ENCODE data around the gene KLK3.
"Not testable (repeated sequence)": the region's sequence is repeated elsewhere in the genome, so short reads cannot be mapped to it uniquely, and the experiment has no call there.

Gene KLK3

DNA sequence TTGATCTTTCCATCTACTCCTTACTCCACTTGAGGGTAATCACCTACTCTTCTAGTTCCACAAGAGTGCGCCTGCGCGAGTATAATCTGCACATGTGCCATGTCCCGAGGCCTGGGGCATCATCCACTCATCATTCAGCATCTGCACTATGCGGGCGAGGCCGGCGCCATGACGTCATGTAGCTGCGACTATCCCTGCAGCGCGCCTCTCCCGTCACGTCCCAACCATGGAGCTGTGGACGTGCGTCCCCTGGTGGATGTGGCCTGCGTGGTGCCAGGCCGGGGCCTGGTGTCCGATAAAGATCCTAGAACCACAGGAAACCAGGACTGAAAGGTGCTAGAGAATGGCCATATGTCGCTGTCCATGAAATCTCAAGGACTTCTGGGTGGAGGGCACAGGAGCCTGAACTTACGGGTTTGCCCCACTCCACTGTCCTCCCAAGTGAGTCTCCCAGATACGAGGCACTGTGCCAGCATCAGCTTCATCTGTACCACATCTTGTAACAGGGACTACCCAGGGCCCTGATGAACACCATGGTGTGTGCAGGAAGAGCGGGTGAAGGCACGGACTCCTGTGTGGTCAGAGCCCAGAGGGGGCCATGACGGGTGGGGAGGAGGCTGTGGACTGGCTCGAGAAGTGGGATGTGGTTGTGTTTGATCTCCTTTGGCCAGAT is 15.8 kb downstream of the KLK3 start:
- no peak for DNase-seq

DNA sequence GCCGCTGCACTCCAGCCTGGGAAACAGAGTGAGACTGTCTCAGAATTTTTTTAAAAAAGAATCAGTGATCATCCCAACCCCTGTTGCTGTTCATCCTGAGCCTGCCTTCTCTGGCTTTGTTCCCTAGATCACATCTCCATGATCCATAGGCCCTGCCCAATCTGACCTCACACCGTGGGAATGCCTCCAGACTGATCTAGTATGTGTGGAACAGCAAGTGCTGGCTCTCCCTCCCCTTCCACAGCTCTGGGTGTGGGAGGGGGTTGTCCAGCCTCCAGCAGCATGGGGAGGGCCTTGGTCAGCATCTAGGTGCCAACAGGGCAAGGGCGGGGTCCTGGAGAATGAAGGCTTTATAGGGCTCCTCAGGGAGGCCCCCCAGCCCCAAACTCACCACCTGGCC is 18.3 kb downstream of the KLK3 start, which contains the start of gene KLK2:
TSS of gene KLK2 (plus strand) at position 384 of the 400 bp plus-strand sequence. CDS start 35 bp downstream, outside the sequence.
- no peak for DNase-seq

DNA sequence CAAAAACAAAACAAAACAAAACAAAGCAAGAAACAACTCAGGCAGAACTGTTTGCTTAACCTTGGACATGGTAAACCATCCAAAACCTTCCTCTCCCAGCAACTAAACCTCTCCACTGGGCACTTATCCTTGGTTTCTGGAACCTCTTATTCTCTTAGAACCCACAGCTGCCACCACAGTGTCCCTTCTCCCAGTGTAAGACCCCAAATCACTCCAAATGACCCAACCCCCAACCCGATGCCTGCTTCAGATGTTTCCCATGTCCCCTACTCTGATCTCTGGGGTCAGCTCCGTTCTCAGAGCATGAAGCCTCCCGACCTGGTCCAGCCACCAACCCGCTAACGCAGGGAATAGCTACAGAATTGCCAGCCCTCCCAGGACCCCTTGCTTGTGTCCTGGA is 19.5 kb downstream of the KLK3 start:
- no peak for DNase-seq

DNA sequence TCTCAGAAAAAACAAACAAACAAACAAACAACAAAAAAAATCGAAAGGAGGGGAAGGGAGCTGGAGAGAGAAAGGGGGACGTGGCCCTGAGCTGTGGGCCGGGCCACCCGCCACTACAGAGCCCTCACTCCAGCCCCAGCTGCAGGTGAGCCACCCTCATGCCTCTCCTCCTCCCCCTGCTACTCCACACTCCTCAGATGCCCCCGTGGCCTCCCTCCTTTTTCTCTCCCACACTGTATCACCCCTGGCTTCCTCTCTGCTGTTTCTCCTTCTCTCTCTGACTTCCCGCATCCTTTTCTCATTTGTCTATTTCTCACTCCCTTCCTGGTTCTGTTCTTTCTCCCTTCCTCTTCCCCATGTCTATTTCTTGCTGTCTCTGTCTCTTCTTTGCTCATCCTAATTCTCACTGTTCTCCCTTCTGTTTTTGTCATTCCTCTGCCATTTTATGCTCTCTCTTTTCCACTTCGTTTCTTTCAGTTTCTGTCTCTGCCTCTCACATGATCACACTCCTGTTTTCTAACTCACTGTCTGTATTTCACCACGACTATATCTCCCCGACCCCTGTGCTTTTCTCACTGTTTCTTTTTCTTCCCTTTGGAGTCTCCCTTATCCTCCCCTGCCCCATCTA is 21.2 kb downstream of the KLK3 start:
- DNase-seq: no peak

DNA sequence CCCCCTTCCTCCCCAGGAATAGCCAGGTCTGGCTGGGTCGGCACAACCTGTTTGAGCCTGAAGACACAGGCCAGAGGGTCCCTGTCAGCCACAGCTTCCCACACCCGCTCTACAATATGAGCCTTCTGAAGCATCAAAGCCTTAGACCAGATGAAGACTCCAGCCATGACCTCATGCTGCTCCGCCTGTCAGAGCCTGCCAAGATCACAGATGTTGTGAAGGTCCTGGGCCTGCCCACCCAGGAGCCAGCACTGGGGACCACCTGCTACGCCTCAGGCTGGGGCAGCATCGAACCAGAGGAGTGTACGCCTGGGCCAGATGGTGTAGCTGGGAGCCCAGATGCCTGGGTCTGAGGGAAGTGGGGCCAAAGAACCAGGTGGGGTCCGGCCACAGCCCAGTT is 21.7 kb downstream of the KLK3 start:
- DNase-seq: no peak

DNA sequence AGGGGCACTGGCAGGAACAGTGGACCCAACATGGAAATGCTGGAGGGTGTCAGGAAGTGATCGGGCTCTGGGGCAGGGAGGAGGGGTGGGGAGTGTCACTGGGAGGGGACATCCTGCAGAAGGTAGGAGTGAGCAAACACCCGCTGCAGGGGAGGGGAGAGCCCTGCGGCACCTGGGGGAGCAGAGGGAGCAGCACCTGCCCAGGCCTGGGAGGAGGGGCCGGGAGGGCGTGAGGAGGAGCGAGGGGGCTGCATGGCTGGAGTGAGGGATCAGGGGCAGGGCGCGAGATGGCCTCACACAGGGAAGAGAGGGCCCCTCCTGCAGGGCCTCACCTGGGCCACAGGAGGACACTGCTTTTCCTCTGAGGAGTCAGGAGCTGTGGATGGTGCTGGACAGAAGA is 22.6 kb downstream of the KLK3 start:
- DNase-seq: no peak

DNA sequence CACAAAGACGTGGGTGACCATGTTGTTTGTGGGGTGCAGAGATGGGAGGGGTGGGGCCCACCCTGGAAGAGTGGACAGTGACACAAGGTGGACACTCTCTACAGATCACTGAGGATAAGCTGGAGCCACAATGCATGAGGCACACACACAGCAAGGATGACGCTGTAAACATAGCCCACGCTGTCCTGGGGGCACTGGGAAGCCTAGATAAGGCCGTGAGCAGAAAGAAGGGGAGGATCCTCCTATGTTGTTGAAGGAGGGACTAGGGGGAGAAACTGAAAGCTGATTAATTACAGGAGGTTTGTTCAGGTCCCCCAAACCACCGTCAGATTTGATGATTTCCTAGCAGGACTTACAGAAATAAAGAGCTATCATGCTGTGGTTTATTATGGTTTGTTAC is 24.1 kb downstream of the KLK3 start:
- DNase-seq: no peak

DNA sequence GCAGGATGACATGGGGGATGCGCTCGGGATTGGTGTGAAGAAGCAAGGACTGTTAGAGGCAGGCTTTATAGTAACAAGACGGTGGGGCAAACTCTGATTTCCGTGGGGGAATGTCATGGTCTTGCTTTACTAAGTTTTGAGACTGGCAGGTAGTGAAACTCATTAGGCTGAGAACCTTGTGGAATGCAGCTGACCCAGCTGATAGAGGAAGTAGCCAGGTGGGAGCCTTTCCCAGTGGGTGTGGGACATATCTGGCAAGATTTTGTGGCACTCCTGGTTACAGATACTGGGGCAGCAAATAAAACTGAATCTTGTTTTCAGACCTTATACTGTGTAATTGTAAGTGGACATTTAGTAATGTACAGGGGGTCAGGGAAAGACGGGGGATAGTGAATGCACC is 25.5 kb downstream of the KLK3 start:
- no peak for DNase-seq

DNA sequence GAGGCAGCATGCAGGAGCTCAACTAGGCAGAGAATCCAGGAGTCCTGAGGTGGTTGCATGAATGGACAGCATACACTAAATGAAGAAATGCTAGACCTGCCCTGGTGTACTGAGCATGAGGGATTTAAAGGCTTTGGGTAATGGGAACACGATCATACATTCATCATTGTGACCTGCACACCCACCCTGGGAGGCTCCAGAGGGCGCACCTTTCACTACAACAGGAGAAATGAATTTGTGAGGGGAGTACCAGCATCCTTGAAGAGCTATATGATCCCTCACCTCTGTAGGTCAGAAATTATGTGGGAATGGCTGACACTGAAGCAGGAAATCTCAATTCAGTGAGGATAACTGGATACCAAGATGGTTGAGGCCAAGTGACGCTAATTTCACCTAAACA is 27.5 kb downstream of the KLK3 start:
- DNase-seq: no peak

DNA sequence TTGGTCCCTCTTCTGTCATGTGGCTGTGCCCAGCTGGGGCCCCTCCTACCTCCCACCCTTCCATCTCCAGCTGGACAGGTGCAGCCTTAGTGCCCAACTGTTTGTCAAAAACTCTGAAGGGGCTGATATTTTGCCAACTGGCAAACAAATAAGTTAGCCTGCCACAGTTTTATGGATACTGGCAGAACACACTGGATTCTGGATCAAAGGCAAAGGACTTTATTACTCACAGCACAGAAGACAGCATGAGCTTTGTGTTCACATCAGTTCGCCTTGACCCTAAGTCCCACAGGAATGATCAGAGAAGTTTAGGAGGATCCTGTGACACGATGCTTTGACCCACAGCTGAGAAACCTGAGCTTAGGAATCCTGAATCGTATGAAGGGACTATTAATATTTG is 34.9 kb downstream of the KLK3 start:
- DNase-seq: no peak

DNA sequence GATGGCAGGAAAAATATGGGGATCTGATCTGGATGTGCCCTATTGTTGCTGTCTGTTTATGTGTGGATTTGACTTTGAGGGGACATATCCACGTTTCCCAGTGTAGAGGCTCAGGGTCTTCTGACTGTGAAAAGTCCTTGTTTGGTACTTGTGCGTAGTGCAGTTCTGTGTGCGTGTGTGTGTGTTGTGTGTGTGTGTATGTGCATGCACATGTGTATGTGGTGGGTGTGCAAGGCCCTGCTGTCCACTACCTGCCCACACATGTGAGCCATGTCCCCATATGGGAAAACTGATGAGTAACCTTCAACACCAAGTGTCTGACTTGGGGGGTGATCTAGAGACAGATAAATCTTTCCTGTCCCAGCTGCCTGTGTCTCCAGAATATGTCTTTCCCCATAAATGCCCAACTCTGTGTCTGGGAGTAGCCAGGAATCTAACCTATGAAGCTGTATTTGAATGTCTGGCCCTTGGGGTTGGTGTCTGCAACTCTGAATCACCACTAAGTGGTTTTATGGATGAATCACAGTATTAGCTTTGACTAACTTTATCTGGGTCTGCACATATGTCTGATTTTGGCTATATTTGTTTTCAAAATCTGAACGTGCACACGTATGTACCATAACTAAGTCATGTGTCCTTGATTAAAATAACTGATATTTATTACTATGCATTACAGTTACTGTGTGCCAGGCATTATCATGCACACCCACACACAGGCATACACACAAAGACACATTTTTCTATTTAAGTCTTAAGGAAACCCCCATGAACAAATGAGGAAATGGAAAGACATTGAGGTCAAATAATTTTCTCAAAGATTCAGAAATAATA is 35.9 kb downstream of the KLK3 start:
- peak; percentile 13 for DNase-seq

DNA sequence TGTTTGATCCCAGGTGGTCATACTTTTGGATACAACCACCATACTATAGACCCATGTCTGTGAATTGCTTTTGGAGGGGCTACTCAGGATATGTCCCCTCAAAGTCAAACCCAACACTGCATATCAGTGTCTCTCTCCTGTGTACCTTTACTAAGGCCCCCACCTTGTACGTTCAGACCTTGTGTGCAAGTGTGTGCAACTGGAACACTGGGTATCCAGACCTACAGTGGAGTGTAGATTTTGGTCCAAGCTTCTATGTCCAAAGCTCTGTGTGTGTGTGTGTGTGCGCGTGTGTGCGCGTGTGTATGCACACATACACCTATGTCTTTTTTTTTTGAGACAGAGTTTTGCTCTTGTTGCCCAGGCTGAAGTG is 36.5 kb downstream of the KLK3 start:
- no peak for DNase-seq

DNA sequence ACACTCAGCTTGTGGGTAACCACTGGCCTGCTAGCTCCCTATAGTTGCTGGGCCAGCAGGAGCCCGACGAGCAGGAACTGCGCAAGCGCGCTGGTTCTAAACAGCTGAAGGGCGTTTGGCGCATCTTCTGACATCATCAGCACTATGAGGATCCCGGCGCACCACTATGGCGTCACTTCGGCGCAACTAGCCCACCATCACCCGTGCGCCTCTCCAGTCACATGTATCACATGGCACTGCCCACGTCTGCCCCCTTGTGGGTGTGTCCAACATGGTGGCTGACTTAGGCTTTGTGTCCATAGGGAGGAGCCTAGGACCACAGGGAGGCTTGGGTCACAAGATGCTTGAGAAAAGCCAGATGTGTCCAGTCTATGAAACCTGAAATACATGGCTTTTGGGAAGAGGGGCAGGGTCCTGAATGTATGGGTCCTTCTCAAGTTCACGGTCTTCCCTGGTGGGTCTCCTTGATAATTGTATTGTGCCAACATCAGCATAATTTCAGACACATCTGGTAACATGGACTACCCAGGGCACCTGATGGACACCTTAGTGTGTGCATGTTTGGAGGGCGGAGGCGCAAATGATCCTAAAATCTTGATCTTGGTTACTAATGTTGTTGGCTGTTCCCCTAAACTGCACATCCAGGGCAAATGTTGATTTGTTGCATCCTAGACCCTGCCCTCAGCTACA is 38.5 kb downstream of the KLK3 start:
- no peak for DNase-seq

DNA sequence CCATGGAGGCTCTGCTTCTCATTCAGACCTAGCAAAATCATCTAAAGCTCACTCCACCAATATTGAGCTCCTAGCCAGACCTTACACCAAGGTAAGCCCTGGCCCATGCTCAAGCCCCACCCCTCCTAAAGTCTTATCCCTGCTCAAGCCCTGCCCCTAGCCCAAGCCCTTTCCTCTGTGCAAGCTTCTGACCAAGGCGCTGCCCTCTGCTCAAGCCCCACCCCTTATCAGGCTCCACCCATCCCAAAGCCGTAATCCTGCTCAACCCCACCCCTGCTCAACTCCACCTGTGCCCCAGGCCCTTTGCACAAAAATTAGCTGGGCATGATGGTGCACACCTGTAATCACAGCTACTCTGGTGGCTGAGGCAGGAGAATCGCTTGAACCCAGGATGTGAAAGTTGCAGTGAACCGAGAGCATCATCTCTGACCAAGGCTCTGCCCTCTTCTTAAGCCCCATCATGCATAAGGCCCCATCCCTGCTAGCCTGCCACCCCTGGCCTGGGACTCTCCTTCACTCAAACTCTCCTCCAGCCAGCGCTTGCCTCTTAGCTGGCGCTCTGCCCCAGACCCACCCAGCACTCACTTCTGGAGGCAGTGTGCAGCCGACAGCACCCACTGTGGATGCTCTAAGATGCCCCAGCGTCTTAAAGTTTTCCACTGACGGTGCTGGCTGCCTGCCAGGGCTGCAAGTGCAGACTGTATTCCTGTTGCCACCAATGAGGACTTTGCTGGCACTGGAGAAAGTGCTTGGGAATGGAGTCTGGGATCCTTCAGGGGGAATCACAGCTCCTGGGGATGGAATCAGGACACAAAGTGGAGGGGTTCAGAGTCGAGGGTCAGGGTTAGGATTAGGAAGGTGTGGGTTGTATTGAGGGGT is 40.0 kb downstream of the KLK3 start:
- DNase-seq: no peak

DNA sequence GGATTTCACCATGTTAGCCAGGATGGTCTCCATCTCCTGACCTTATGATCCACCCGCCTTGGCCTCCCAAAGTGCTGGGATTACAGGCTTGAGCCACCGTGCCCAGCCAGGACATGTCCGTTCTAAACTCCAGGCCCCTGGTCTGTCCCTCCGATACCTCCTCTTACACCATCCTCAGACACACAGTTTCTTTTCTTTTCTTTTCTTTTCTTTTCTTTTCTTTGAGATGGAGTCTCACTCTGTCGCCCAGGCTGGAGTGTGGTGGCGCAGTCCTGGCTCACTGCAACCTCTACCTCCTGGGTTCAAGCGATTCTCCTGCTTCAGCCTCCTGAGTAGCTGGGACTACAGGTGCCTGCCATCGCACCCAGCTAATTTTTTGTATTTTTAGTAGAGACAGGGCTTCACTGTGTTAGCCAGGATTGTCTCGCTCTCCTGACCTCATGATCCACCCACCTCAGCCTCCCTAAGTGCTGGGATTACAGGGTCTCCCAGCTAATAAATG is 41.4 kb downstream of the KLK3 start:
- not testable (repeated sequence) for DNase-seq

DNA sequence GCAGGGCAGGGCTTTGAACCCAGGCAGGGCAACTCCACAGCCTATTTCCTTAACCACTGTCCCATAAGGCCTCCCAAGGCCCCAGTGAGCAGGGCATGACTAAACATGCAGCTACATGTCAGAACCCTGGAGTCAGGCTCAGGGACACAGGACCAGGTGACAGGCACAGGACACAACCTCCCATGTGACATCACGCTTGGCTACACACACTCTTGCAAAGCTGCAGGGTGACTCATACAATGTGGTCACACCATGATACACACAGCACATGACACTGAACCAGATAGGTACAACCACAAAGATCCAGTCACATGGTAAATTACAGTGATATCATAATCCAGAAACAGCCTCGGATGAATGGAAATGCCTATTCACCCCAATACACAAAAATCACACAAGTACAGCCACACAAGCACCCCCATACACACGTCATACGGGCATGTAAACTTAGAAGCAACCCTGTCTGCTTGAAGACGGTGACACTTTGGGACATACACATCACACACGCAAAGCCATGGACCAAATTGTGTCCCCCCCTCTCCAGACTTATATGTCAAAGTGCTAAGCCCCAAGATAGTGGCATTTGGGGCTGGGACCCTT is 42.0 kb downstream of the KLK3 start:
- DNase-seq: peak; percentile 44

DNA sequence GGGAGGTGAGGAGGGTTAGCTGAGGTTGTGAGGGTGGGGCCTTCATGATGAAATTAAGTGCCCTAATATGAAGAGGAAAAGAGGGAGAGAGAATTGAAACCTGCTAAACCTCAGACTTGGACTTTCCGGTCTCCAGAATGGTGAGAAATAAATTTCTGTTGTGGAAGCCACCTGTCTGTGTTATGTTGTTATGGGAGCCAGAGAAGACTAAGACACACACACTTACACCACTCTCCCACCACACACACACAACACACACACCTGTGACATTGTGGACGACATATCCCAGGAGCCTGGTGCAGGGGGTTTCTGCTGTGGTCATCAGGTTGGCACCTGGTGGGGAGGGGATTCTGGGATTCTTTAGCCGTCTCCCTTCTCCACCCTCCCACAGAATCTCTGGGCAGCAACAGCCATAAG is 42.5 kb downstream of the KLK3 start:
- DNase-seq: no peak

DNA sequence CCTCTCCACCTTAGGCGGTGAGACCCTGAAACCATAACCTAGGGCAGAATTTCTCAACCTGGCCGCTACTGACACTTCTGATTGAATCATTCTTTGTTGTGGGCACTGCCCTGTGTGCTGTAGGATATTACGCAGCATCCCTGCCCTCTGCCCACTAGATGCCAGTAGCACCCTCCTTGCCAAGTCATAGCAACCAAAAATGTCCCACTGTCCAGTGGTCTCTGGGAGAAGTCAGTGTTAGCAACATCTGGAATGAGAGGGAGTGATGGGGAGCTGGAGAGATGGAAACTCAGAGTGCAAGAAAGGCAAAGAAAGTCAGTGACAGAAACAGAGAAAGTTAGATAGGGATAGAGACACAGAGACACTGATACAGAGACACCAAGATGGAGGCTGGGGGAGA is 42.9 kb downstream of the KLK3 start:
- no peak for DNase-seq

DNA sequence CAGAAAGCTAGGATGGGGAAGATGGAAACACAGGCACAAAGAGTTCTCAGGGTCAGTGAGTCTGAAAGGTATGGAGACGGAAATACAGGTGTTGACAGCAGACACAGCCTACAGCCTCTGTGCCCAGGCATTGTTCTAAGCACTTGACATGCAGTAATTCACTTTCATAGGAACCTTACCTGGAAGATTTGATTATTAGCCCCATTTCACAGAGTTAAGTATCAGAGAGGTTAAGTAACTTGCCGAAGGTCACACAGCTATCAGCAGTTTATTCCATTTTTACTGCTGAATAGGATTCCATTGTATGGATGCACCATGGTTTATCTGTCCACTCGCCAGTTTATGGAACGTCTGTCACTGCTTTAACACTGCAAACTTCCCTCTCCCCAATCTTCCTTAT is 43.3 kb downstream of the KLK3 start:
- DNase-seq: no peak

DNA sequence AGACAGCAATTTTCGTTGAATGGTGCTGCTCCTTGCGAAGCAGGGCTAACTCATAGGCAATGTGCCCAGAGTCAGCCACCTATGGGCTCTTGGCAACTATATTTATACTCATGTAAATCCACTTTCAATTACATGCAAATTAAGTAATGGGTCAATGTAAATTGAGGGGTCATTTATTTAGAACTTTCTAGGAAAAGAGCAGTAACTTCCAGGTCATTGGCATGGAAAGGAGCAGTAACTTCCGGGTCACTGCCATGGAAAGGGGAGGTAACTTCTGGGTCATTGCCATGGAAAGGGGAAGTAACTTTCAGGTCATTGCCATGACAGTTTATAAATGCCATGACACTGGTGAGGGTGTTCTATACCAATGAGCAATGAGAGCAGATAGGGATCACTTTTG is 44.9 kb downstream of the KLK3 start:
- no peak for DNase-seq

DNA sequence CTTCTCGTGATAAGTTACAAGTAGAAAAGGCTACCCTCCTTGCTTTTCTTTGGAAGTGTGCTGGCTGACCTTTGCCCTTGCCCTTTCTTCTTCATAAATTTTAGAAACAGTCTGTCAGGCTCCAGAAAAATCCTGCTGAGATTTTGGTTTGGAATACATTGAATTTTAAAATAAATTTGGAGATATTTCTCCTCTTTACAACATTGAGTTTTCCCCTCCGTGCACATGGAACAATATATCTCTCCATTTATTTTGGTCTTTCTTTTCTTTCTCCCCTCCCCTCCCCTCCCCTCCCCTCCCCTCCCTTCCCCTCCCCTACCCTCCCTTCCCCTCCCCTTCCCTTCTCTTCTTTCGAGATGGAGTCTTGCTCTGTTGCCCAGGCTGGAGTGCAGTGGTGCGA is 47.9 kb downstream of the KLK3 start:
- no peak for DNase-seq

DNA sequence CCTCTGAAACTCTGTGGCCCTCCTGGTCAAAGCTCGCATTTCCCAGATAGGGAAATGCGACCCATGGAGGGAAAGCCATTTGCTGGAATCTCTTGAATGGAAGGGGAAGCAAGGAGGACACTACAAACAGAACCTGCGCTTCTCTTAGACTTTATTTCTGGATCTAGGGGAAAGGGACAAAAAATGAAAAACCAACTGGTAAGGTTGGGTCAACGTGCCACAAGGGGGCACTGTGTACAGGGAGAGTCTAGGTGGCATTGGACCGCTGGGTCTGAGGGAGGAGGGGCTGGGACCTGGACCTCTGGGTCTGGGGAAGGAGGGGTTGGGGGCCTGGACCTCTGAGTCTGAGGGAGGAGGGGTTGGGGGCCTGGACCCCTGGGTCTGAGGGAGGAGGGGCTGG is 51.5 kb downstream of the KLK3 start:
- no peak for DNase-seq

Measured in HCEC 1CT (cell line).